Embryonic facial prominence (tissue), 1 donor: ENCODE measurements around the gene CDC42EP4.

ENCODE experiments used
- DNase-seq: peaks from one replicate; pipeline ENCODE4 v3.0.0-alpha.2; 2016; ENCODE audit errors: extremely low spot score

CDC42EP4 gene

DNA sequence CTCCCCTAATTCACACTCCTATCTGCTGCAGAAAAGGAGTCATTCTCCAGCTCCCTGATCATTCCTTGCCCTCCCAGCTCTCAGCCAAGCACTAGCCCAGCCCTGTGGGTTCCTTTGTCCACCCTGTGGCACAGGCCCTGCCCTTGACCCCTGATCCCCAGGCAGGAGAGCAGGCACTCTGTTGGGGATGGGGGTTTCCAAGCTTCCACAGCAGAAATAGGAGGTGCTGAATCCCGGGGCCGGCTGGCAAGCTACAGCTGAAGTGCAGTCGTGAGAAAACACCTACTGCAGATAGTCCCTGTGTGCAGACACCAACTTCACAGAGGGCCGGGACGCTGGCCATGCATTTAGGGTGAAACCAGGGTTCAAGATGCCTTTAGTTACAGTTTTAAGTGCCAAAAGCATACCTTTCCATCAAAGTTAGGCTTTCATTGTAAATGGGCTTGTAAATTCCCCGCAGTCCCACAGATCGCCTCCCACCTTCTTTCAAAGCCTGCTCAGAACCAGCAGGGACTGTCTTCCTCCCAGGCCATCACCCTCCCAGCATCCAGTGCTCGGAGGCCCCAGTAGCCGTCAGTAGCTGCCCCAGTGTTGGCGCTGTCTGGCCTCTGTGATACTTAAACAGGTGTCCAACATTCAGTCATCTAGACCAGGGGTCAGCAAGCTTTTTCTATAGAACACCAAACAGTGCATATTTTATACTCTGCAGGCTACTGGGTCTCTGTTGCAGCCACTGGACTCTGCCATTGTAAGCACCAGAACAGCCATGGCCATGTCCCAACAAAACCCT lies 60.8 kb downstream of the CDC42EP4 start:
- DNase-seq: no peak

DNA sequence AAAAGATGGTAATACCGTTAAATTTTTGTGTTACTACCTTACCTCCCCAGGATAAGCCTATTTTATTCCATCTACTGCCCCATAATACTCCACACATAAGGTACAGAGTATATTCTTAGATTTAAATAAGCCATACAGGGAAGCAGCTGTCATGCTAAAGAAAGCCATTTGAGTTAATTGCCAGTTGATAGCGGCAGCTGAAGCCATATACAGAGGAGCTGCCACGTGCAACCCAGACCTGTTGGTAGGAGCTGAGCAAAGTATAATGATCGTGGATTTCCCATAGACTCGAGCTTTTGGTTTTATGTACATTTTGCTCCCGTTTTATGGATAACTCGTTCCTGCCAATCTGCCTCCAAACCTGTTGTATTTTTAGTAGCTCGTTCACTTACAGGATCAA lies 62.1 kb downstream of the CDC42EP4 start:
- DNase-seq: no peak

DNA sequence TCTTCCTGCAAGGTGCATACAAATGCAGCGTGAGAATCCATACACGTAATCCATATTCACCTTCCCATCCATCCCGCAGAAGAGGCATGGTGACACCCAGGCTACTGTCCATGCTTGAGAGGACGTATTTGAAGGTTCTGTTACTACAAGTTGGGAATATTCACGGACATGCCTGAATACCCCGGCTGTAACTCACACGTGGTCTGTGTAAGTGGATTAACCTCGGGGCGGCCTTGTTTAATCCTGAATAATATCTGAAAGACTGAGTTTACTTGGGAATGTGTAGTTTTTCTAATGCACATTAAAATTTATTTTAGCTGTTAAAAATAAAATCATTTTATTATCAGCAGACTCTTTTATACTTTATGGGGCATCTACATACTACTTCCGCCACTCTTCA lies 63.3 kb downstream of the CDC42EP4 start:
- no peak for DNase-seq

DNA sequence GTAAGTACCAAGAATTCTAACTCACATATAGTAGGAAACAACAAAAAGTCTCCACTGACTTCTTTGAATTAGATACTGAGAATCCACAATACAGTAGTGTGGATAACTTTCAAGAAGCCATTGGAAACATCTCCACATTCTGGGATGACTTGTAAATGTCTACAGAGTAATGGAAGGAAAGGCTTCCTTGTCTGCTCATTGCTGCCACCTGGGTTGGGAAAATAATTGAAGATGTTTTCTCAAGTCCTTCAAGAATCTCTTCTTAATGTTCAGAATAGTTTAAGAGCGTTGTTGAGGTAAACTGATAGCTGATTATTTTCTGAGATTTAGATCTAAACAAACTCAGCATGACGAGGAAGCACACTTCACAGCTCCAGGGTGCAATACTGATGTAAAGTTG lies 64.1 kb downstream of the CDC42EP4 start:
- no peak for DNase-seq

DNA sequence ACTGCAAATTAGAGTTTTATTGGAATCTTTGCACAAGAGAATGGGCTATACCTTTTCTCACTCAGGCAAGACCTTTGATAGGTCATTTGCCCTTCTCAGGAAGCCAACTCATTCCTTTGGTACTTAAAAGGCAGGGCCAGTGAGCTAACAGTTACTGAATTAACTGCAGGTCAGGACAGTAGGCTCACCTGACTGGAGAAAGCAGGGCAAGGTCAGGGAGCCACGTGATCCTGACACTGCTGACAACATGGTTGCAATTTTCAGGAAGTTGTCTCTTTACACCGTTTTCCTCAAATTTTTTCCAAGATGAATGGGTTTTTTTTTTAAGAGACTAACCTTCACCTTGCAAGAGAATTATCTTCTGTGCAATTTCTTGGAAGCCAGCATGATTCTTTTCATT lies 71.2 kb downstream of the CDC42EP4 start:
- no peak for DNase-seq

DNA sequence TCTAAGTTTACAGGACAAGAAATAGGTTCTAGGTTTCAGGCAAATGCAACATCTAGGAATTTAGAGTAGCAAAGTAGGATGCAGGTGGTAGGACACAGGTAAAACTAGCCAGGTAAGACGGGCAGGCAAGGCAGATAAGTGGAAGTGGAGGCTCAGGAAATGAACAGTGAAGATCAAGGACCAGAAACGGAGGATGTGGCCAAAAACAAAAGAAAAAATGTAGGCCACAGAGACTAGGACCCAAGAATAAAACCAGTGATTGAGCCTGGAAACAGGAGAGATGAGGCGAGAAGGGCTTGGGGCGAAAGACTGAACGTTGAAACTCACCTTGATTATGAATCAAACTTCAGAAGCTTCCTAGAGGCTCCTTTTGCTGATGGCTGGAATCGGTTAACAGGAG lies 74.1 kb downstream of the CDC42EP4 start:
- no peak for DNase-seq

DNA sequence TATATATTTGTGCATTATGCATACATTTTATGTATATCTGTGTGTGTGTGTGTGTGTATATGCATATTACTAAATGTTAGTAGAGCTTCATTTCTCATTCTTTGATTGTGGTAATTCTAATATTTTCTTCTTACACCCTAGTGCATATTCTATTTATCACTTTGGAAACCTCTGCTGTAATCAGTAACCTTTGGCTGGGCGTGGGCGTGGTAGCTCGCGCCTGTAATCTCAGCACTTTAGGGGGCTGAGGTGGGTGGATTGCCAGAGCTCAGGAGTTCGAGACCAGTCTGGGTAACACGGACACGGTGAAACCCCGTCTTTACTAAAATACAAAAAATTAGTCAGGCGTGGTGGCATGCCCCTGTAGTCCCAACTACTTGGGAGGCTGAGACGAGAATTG lies 77.1 kb downstream of the CDC42EP4 start:
- no peak for DNase-seq
